ENCODE measurements around the gene ATP1B3. TPM values are rescaled to one million over a fixed set of nuclear protein-coding genes. Genes with fewer than 3 reads are reported as not detected.

The ATP1B3 gene
- total and polyA plus RNA-seq, 4 donors, result 6.8 to 30.2 (median 11.3) TPM

DNA sequence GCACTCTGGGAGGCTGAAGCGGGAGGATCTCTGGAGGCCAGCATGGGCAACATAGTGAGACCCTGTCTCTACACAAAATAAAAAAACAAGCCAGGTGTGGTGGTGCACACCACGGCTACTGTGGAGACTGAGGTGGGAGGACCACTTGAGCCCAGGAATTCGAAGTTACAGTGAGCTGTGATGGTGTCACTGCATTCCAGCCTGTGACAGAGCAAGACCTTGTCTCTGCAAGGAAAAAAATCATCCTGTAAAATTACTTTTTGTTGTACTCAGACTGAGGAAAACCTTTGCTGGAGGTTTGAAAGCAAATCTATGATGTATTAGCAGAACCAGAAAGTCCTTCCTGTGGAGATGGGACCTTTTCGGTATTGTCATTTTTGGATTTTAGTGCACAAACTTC, 63.3 kb downstream of the ATP1B3 start:
- Histone ChIP-seq H3K4me1 (ENCODE audit: control insufficient read depth in 4 of 4, insufficient read depth in 4 of 4, low read length in 3 of 4) (no peaks in the 10 kb centered on the region), H3K36me3 (ENCODE audit: control insufficient read depth in 4 of 4, insufficient read depth in 3 of 4, low read depth in 1 of 4, low read length in 3 of 4) (no peaks in the 10 kb centered on the region), H3K27me3 (ENCODE audit: control insufficient read depth in 4 of 4, insufficient read depth in 4 of 4, low read length in 3 of 4) (no peaks in the 10 kb centered on the region), H3K27ac (ENCODE audit: low read depth in 1 of 2, low read length in 2 of 2) (no peak overlapping the region), H3K9me3 (ENCODE audit: control insufficient read depth in 4 of 4, low read length in 3 of 4) (no peaks in the 10 kb centered on the region), H3K4me3 (ENCODE audit: low read depth in 1 of 3, low read length in 3 of 3) (no peak overlapping the region), H3K9ac (ENCODE audit: low read depth in 1 of 2, low read length in 2 of 2) (no peak overlapping the region)
- no peak for DNase-seq (ENCODE audit: low spot score)
- WGBS, result 88% methylated on average over 4 of the region's 4 CpGs
- TF ChIP-seq YY1 (IDR thresholded peaks at IDR 0.05) (no peak), TAF1 (conservative IDR thresholded peaks at IDR 0.05) (no peak), FOXA2 (IDR thresholded peaks at IDR 0.05) (no peak), JUND (IDR thresholded peaks at IDR 0.05) (no peak), HNF4G (IDR thresholded peaks at IDR 0.05) (no peak)
- TF ChIP-seq, protein P1, sequence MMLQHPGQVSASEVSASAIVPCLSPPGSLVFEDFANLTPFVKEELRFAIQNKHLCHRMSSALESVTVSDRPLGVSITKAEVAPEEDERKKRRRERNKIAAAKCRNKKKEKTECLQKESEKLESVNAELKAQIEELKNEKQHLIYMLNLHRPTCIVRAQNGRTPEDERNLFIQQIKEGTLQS (IDR thresholded peaks at IDR 0.05), result no peak

DNA sequence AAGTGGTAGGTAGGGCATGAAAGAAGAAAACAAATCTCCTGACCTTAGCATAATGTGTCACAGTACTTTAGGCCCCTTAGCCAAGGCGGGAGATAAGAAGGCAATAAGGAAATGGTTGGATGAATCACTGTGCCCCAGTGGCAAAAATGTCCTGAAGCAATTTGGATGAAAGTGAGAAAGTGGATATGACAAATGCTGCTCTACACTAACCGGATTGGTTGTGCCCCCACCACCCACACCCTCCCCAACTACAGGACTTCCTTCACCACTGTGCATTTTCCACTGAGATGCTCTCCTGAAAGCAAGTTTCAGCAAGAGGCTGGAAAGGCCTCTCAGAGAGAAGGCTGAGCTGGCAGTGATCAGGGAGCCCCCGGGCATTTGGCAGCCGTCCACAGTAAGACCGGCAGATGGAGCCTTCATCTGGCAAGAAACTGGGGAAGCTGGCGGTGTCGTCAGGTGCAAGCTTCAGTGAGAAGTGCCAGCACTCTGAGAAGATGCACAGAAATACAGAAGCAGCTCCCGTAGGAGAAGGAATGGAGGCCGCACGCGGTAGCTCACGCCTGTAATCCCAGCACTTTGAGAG, 63.8 kb downstream of the ATP1B3 start:
- H3K27ac ChIP-seq (ENCODE audit: low read depth in 1 of 2, low read length in 2 of 2), result no peak overlapping the region
- no peak for DNase-seq (ENCODE audit: low spot score)
- 76% methylated on average over 12 of the region's 12 CpGs for WGBS

DNA sequence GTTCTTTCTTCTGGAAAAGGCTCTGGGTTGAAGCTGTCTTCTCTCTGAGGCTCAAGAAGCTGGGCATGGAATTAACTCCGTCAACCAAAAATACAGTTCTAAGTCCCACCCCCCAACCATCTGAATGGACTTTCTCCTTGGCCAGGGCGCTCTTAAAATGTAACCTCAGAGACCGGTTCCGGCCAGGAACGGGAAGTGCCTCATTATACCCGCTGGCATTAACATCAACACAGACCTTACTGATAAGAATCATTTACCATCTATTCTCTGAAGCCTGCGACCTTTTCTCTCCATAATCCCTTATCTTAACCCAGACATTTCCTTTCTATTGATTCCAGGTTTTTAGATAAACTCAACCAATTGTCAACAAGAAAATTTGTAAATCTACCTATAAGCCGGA, 64.7 kb downstream of the ATP1B3 start:
- Histone ChIP-seq H3K9me3 (ENCODE audit: control insufficient read depth in 4 of 4, low read length in 3 of 4) (no peaks in the 10 kb centered on the region), H3K9ac (ENCODE audit: low read depth in 1 of 2, low read length in 2 of 2) (no peak overlapping the region), H3K27ac (ENCODE audit: low read depth in 1 of 2, low read length in 2 of 2) (no peak overlapping the region), H3K4me3 (ENCODE audit: low read depth in 1 of 3, low read length in 3 of 3) (no peak overlapping the region), H3K4me1 (ENCODE audit: control insufficient read depth in 4 of 4, insufficient read depth in 4 of 4, low read length in 3 of 4) (no peaks in the 10 kb centered on the region), H3K36me3 (ENCODE audit: control insufficient read depth in 4 of 4, insufficient read depth in 3 of 4, low read depth in 1 of 4, low read length in 3 of 4) (no peaks in the 10 kb centered on the region), H3K27me3 (ENCODE audit: control insufficient read depth in 4 of 4, insufficient read depth in 4 of 4, low read length in 3 of 4) (no peaks in the 10 kb centered on the region)
- no peak for TF ChIP-seq RXRA (IDR thresholded peaks at IDR 0.05)
- no peak for TF ChIP-seq HNF4G (IDR thresholded peaks at IDR 0.05)
- TF ChIP-seq HNF4A (conservative IDR thresholded peaks at IDR 0.05), result no peak
- TF ChIP-seq EGR1 (IDR thresholded peaks at IDR 0.05; ENCODE audit: low read depth in 2 of 2), result no peak
- TF ChIP-seq FOXA1 (IDR thresholded peaks at IDR 0.05), result no peak
- no peak for TF ChIP-seq JUND (IDR thresholded peaks at IDR 0.05)
- TF ChIP-seq RAD21 (IDR thresholded peaks at IDR 0.05), result no peak
- TF ChIP-seq TAF1 (conservative IDR thresholded peaks at IDR 0.05), result no peak
- no peak for TF ChIP-seq FOXA2 (IDR thresholded peaks at IDR 0.05)
- TF ChIP-seq, protein P2, sequence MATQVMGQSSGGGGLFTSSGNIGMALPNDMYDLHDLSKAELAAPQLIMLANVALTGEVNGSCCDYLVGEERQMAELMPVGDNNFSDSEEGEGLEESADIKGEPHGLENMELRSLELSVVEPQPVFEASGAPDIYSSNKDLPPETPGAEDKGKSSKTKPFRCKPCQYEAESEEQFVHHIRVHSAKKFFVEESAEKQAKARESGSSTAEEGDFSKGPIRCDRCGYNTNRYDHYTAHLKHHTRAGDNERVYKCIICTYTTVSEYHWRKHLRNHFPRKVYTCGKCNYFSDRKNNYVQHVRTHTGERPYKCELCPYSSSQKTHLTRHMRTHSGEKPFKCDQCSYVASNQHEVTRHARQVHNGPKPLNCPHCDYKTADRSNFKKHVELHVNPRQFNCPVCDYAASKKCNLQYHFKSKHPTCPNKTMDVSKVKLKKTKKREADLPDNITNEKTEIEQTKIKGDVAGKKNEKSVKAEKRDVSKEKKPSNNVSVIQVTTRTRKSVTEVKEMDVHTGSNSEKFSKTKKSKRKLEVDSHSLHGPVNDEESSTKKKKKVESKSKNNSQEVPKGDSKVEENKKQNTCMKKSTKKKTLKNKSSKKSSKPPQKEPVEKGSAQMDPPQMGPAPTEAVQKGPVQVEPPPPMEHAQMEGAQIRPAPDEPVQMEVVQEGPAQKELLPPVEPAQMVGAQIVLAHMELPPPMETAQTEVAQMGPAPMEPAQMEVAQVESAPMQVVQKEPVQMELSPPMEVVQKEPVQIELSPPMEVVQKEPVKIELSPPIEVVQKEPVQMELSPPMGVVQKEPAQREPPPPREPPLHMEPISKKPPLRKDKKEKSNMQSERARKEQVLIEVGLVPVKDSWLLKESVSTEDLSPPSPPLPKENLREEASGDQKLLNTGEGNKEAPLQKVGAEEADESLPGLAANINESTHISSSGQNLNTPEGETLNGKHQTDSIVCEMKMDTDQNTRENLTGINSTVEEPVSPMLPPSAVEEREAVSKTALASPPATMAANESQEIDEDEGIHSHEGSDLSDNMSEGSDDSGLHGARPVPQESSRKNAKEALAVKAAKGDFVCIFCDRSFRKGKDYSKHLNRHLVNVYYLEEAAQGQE (IDR thresholded peaks at IDR 0.05), result no peak
- TF ChIP-seq, protein P1 (IDR thresholded peaks at IDR 0.05), result no peak
- TF ChIP-seq YY1 (IDR thresholded peaks at IDR 0.05), result no peak
- no peak for TF ChIP-seq GABPA (IDR thresholded peaks at IDR 0.05 in 1 of 2, conservative IDR thresholded peaks at IDR 0.05 in 1 of 2)
- WGBS, result 67% methylated on average over 8 of the region's 8 CpGs
- no peak for DNase-seq (ENCODE audit: low spot score)

More for the DNA sequence above, 63.8 kb downstream of the ATP1B3 start:
- Histone ChIP-seq H3K27me3 (ENCODE audit: control insufficient read depth in 4 of 4, insufficient read depth in 4 of 4, low read length in 3 of 4) (no peaks in the 10 kb centered on the region), H3K9me3 (ENCODE audit: control insufficient read depth in 4 of 4, low read length in 3 of 4) (no peaks in the 10 kb centered on the region), H3K9ac (ENCODE audit: low read depth in 1 of 2, low read length in 2 of 2) (no peak overlapping the region), H3K4me3 (ENCODE audit: low read depth in 1 of 3, low read length in 3 of 3) (no peak overlapping the region), H3K36me3 (ENCODE audit: control insufficient read depth in 4 of 4, insufficient read depth in 3 of 4, low read depth in 1 of 4, low read length in 3 of 4) (no peaks in the 10 kb centered on the region), H3K4me1 (ENCODE audit: control insufficient read depth in 4 of 4, insufficient read depth in 4 of 4, low read length in 3 of 4) (no peaks in the 10 kb centered on the region)
- TF ChIP-seq, protein P3, sequence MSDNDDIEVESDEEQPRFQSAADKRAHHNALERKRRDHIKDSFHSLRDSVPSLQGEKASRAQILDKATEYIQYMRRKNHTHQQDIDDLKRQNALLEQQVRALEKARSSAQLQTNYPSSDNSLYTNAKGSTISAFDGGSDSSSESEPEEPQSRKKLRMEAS (IDR thresholded peaks at IDR 0.05), result no peak
- no peak for TF ChIP-seq RXRA (IDR thresholded peaks at IDR 0.05)
- no peak for TF ChIP-seq RAD21 (IDR thresholded peaks at IDR 0.05)
- no peak for TF ChIP-seq EGR1 (IDR thresholded peaks at IDR 0.05; ENCODE audit: low read depth in 2 of 2)
- no peak for TF ChIP-seq JUND (IDR thresholded peaks at IDR 0.05)
- TF ChIP-seq FOXA1 (IDR thresholded peaks at IDR 0.05), result no peak
- TF ChIP-seq, protein P4, sequence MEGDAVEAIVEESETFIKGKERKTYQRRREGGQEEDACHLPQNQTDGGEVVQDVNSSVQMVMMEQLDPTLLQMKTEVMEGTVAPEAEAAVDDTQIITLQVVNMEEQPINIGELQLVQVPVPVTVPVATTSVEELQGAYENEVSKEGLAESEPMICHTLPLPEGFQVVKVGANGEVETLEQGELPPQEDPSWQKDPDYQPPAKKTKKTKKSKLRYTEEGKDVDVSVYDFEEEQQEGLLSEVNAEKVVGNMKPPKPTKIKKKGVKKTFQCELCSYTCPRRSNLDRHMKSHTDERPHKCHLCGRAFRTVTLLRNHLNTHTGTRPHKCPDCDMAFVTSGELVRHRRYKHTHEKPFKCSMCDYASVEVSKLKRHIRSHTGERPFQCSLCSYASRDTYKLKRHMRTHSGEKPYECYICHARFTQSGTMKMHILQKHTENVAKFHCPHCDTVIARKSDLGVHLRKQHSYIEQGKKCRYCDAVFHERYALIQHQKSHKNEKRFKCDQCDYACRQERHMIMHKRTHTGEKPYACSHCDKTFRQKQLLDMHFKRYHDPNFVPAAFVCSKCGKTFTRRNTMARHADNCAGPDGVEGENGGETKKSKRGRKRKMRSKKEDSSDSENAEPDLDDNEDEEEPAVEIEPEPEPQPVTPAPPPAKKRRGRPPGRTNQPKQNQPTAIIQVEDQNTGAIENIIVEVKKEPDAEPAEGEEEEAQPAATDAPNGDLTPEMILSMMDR (IDR thresholded peaks at IDR 0.05; ENCODE audit: low read depth, low read length, missing input control), result no peak
- no peak for TF ChIP-seq HNF4A (conservative IDR thresholded peaks at IDR 0.05)
- no peak for TF ChIP-seq GABPA (IDR thresholded peaks at IDR 0.05 in 1 of 2, conservative IDR thresholded peaks at IDR 0.05 in 1 of 2)

Measured in liver (tissue), 9 donors.